ENCODE measurements around the gene SCFD1.

The SCFD1 gene

DNA sequence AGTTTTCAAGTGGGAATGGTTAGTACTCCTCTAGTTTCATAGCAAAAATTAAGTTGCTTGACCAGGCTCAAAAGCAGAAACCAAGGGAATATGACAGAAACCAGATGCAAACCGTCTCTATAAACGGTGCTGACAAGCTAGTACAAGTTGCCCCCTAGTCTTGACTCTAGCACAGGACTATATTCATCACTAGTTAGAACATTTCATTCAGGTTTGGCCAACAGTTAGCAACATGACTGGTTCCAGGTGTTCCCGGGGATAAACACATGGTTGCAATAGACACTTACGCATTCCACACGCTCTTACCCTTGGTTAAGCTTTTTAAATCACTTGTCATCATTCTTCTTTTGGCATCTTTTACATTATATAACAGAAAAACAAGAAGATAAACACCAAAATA lies 103.6 kb downstream of the SCFD1 start:
- TF ChIP-seq, protein P1, sequence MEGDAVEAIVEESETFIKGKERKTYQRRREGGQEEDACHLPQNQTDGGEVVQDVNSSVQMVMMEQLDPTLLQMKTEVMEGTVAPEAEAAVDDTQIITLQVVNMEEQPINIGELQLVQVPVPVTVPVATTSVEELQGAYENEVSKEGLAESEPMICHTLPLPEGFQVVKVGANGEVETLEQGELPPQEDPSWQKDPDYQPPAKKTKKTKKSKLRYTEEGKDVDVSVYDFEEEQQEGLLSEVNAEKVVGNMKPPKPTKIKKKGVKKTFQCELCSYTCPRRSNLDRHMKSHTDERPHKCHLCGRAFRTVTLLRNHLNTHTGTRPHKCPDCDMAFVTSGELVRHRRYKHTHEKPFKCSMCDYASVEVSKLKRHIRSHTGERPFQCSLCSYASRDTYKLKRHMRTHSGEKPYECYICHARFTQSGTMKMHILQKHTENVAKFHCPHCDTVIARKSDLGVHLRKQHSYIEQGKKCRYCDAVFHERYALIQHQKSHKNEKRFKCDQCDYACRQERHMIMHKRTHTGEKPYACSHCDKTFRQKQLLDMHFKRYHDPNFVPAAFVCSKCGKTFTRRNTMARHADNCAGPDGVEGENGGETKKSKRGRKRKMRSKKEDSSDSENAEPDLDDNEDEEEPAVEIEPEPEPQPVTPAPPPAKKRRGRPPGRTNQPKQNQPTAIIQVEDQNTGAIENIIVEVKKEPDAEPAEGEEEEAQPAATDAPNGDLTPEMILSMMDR (IDR thresholded peaks at IDR 0.05; ENCODE audit: low read depth, low read length), result no peak
- H3K4me3 ChIP-seq (ENCODE audit: low read depth, low read length), result no peak overlapping the region

DNA sequence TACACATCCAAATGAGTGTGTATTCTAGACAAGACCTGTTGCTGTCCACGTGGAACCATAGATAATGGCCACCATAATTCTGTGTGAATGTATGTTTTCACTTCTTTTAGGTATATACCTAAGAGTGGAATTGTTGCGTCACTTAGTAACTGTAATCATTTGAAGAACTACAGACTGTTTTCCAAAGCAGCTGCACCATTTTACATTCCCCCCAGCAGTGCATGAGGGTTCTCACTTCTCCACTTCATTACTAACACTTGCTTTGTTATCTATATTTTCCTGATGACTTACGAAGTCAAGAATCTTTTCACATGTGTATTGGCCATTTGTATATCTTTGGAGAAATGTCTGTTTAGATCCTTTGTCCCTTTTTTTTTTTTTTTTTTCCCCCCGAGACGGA lies 106.4 kb downstream of the SCFD1 start:
- TF ChIP-seq, protein P1 (IDR thresholded peaks at IDR 0.05; ENCODE audit: low read depth, low read length), result no peak
- H3K4me3 ChIP-seq (ENCODE audit: low read depth, low read length), result no peak overlapping the region

DNA sequence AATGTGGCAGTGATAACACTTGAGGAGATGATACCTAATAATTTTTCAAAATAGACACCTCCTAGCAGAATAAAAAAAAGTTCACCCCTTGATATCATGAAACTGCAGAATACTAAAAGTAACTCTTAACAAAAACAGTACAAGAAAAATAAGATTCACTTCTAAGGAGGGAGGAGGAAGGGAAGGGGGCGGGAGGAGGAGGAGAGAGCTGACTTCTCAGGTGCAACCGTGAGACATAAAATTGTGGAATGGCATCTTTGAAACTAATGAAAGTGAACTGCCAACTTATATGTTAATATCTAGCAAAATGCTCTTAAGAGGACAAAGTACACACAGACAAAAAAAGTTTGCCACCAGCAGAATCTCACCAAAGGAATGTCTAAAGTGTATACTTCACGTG lies 115.8 kb downstream of the SCFD1 start:
- TF ChIP-seq, protein P1 (IDR thresholded peaks at IDR 0.05; ENCODE audit: low read depth, low read length), result no peak
- no peak overlapping the region for H3K4me3 ChIP-seq (ENCODE audit: low read depth, low read length)

DNA sequence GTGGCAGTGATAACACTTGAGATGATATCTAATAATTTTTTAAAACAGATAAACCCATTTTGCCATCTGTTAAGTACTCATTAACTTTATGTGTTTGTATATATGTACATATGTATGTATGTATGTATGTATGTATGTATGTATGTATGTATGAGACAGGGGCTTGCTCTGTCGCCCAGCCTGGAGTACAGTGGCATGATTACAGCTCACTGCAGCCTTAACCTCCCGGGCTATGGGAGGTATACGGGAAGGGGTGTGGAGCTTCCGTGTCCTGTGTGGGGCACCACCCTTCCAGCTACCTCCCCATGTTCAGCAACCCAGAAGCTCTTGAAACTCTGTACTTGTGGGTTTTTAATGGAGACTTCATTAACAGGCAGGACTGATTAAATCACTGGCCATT lies 116.9 kb downstream of the SCFD1 start:
- TF ChIP-seq, protein P1 (IDR thresholded peaks at IDR 0.05; ENCODE audit: low read depth, low read length), result no peak
- no peak overlapping the region for H3K4me3 ChIP-seq (ENCODE audit: low read depth, low read length)

DNA sequence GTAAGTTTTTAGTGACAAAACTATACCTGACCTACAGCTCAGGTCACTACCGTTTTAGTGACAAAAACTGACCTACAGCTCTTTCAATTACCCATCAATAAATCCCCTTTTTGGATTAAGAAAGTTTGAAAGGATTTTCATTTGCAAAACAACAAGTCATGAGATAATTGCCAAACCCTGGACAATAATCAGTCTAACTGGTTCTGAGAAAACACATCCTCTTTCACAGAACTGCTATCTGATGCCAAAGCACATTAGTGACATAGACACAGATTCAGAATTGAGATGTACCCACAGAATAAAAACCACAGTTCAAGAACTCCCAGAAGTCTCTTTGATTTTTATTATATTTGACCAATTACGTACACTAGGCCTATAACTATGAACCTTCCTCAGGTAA lies 126.2 kb downstream of the SCFD1 start:
- H3K4me3 ChIP-seq (ENCODE audit: low read depth, low read length), result no peak overlapping the region
- TF ChIP-seq, protein P1 (IDR thresholded peaks at IDR 0.05; ENCODE audit: low read depth, low read length), result no peak

DNA sequence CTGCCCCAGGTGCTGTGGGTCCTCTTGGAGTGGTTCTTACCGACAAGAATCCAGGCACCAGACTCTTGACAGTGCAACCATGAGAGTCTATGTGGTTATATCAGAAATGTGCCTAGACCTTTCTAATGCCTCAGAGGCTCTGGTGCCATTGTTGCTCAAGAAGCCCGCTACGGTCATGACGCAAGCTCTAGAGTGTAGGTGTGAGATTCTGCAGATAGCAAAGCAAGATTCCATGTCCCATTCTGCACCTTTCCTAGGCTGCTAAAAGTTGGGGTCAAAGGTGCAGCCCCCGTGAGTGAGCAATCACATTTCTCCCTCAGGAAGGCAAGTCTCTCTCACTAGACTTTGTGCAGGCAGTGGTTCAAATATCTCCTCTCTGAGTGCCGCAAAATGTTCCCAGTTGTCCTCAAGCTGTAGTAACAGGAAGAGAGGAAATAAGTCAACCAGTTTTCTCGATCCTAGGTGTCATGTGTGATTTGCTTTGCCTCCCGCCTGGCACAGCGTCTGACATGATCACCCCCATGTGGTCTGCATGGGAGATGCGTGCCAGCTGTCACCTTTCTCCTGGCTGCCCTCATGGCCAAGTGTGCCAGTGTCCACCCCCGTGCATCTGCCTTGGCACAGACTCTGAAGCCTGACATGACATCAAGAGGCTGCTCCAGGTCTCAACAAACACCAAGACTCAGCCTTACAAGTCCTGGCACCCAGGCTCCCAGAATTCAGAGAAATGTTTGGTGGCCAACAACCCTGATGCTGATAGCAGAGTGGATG lies 129.7 kb downstream of the SCFD1 start:
- TF ChIP-seq, protein P1 (IDR thresholded peaks at IDR 0.05; ENCODE audit: low read depth, low read length), result no peak

DNA sequence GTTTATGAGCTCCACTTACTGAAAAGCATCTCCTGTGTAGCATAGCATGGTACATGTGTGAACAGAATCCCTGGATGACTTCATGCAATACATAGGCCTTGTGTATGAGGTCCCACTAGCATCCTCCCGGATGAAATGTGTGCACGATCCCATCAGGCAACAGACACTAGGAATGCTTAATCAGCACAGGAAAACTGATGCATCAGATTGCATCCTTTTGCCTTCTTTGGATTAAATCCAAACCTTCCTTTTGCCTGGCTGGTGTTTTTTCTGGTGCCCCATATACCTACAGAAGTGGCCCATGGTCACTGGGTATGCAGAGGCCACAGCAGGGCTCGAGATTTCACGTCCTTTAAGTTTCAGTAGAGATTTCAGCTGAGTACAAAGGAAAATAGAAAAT lies 131.3 kb downstream of the SCFD1 start:
- no peak overlapping the region for H3K4me3 ChIP-seq (ENCODE audit: low read depth, low read length)
- TF ChIP-seq, protein P1 (IDR thresholded peaks at IDR 0.05; ENCODE audit: low read depth, low read length), result no peak

More for the DNA sequence above, 129.7 kb downstream of the SCFD1 start:
- H3K4me3 ChIP-seq (ENCODE audit: low read depth, low read length), result no peak overlapping the region
